ENCODE measurements around the gene GARS1. TPM values are rescaled to one million over a fixed set of nuclear protein-coding genes. Genes with fewer than 3 reads are reported as not detected.

Gene GARS1
- total RNA-seq, 1 donor from 2014 or later, result 111 TPM

DNA sequence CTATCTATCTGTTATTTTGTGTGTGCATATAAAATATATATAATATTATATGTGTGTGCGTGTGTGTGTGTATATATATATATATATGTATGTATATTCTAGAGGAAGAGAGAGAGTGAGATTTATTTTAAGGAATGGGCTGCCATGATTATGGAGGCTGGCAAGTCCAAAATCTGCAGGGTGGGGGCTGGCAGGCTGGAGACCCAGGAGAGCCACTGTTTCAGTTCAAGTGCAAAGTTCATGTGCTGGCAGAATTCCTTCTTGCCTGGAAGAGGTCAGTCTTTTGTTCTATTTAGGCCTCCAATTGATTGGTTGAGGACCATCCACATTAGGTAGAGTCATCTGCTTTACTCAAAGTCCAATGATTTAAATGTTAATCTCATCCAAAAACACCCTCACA, 42.3 kb upstream of the GARS1 start:
- peaks cover 9% of the 10 kb centered on the region for H3K36me3 Mint-ChIP-seq
- peaks cover 7% of the 10 kb centered on the region for H3K9me3 Mint-ChIP-seq
- DNase-seq (ENCODE audit: extremely low spot score, unreplicated experiment), result no peak
- H3K4me1 Mint-ChIP-seq (ENCODE audit: unreplicated experiment), result peaks cover 25% of the 10 kb centered on the region
- H3K27me3 Mint-ChIP-seq, result peaks cover 2% of the 10 kb centered on the region
- H3K27ac Mint-ChIP-seq, result no peak overlapping the region
- TF ChIP-seq, protein P1, sequence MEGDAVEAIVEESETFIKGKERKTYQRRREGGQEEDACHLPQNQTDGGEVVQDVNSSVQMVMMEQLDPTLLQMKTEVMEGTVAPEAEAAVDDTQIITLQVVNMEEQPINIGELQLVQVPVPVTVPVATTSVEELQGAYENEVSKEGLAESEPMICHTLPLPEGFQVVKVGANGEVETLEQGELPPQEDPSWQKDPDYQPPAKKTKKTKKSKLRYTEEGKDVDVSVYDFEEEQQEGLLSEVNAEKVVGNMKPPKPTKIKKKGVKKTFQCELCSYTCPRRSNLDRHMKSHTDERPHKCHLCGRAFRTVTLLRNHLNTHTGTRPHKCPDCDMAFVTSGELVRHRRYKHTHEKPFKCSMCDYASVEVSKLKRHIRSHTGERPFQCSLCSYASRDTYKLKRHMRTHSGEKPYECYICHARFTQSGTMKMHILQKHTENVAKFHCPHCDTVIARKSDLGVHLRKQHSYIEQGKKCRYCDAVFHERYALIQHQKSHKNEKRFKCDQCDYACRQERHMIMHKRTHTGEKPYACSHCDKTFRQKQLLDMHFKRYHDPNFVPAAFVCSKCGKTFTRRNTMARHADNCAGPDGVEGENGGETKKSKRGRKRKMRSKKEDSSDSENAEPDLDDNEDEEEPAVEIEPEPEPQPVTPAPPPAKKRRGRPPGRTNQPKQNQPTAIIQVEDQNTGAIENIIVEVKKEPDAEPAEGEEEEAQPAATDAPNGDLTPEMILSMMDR (conservative IDR thresholded peaks at IDR 0.05), result no peak
- no peak overlapping the region for H3K4me3 Mint-ChIP-seq

DNA sequence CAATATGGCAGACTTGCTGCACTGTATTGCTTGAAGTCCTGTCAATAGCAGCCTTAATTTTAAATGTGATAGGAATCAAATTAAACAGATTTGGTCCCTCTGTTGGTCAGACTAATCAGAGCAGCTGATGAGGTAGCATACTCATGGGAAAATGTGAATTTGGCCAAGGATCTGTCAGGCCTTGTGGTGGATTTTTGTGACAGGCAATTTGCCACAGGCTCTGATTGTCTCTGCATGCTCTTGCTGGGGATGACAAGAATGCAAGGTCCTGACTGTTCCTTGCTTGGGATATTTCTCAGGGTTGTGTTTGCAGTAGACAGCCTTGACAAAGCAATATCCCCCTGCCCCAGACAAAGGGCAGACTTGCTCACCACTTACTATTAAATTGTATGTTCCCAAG, 41.5 kb upstream of the GARS1 start:
- peaks cover 9% of the 10 kb centered on the region for H3K36me3 Mint-ChIP-seq
- H3K4me3 Mint-ChIP-seq, result no peak overlapping the region
- DNase-seq (ENCODE audit: extremely low spot score, unreplicated experiment), result no peak
- peaks cover 2% of the 10 kb centered on the region for H3K27me3 Mint-ChIP-seq
- peaks cover 7% of the 10 kb centered on the region for H3K9me3 Mint-ChIP-seq
- peaks cover 25% of the 10 kb centered on the region for H3K4me1 Mint-ChIP-seq (ENCODE audit: unreplicated experiment)
- no peak overlapping the region for H3K27ac Mint-ChIP-seq
- TF ChIP-seq, protein P1 (conservative IDR thresholded peaks at IDR 0.05), result no peak

GRCh38 chr7:30553546-30553945, 41.1 kb upstream of the GARS1 start:
- H3K4me3 Mint-ChIP-seq, result no peak overlapping the region
- no peak for DNase-seq (ENCODE audit: extremely low spot score, unreplicated experiment)
- peaks cover 2% of the 10 kb centered on the region for H3K27me3 Mint-ChIP-seq
- H3K27ac Mint-ChIP-seq, result no peak overlapping the region
- peaks cover 9% of the 10 kb centered on the region for H3K36me3 Mint-ChIP-seq
- H3K4me1 Mint-ChIP-seq (ENCODE audit: unreplicated experiment), result peaks cover 25% of the 10 kb centered on the region
- TF ChIP-seq, protein P1 (conservative IDR thresholded peaks at IDR 0.05), result no peak
- peaks cover 7% of the 10 kb centered on the region for H3K9me3 Mint-ChIP-seq

- H3K9me3 Mint-ChIP-seq, result no peaks in the 10 kb centered on the region
- H3K27me3 Mint-ChIP-seq, result no peaks in the 10 kb centered on the region
- peaks cover 4% of the 10 kb centered on the region for H3K36me3 Mint-ChIP-seq
- no peak for DNase-seq (ENCODE audit: extremely low spot score, unreplicated experiment)
- H3K4me3 Mint-ChIP-seq, result no peak overlapping the region
- H3K4me1 Mint-ChIP-seq (ENCODE audit: unreplicated experiment), result peaks cover 7% of the 10 kb centered on the region
- H3K27ac Mint-ChIP-seq, result no peak overlapping the region
- TF ChIP-seq, protein P1 (conservative IDR thresholded peaks at IDR 0.05), result no peak
Measured at GRCh38 chr7:30555525-30555924, 39.2 kb upstream of the GARS1 start.

- Mint-ChIP-seq H3K4me1 (ENCODE audit: unreplicated experiment) (no peaks in the 10 kb centered on the region), H3K27ac (no peak overlapping the region), H3K4me3 (no peak overlapping the region), H3K36me3 (peaks cover 4% of the 10 kb centered on the region), H3K9me3 (no peaks in the 10 kb centered on the region), H3K27me3 (no peaks in the 10 kb centered on the region)
- TF ChIP-seq, protein P1 (conservative IDR thresholded peaks at IDR 0.05), result no peak
- DNase-seq (ENCODE audit: extremely low spot score, unreplicated experiment), result no peak
Measured at GRCh38 chr7:30556840-30557239, 37.8 kb upstream of the GARS1 start.

DNA sequence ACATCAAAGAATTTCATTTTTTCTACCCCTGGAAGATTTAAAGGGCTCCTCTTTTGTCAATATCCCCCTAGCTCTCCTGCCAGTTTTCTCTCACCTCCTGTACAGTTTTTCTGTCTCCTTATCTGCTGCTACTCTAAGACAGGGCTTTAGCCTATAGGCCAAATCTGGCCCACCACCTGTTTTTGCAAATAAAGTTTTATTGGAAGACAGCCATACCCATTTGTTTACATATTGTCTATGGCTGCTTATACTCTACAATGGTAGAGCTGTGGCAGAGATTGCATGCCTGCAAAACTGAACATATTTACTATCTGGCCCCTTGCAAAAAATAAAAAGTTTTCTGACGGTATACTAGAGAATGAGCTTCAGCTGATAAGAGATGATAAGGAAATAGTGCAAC, 37.4 kb upstream of the GARS1 start:
- Mint-ChIP-seq H3K4me1 (ENCODE audit: unreplicated experiment) (peaks cover 1% of the 10 kb centered on the region), H3K4me3 (no peak overlapping the region), H3K9me3 (no peaks in the 10 kb centered on the region), H3K36me3 (peaks cover 4% of the 10 kb centered on the region), H3K27ac (no peak overlapping the region), H3K27me3 (no peaks in the 10 kb centered on the region)
- no peak for DNase-seq (ENCODE audit: extremely low spot score, unreplicated experiment)
- TF ChIP-seq, protein P1 (conservative IDR thresholded peaks at IDR 0.05), result no peak
